HEK293 (cell line): ENCODE results near the gene MXRA8.
"Not testable (repeated sequence)": the region's sequence is repeated elsewhere in the genome, so short reads cannot be mapped to it uniquely, and the experiment has no call there.

ENCODE experiments used
- KLF10 ChIP-seq: fragments of 450-650 bp; IDR thresholded peaks from 2 replicates; pipeline ENCODE4 v1.5.1; 2018; ENCODE audit warnings: missing biosample characterization, mild to moderate bottlenecking, missing genetic modification characterization
- SALL2 ChIP-seq: fragments of 450-650 bp; formaldehyde crosslinking; IDR thresholded peaks from 2 replicates; pipeline ENCODE4 v1.5.0; 2017; ENCODE audit warnings: missing biosample characterization, mild to moderate bottlenecking, missing genetic modification characterization, borderline replicate concordance
- YY1 ChIP-seq: fragments of 450-650 bp; formaldehyde crosslinking; IDR thresholded peaks from 2 replicates; pipeline ENCODE4 v1.5.1; 2018; ENCODE audit warnings: missing biosample characterization, missing genetic modification characterization
- ZBTB11 ChIP-seq: fragments of 450-650 bp; formaldehyde crosslinking; conservative IDR thresholded peaks from 2 replicates; pipeline ENCODE4 v1.5.1; 2016; ENCODE audit warnings: low read depth, missing biosample characterization, missing genetic modification characterization
- ZBTB8A ChIP-seq: fragments of 450-650 bp; formaldehyde crosslinking; IDR thresholded peaks from 2 replicates; pipeline ENCODE4 v1.5.1; 2016; ENCODE audit warnings: missing biosample characterization, missing genetic modification characterization
- ZNF133 ChIP-seq: fragments of 450-650 bp; formaldehyde crosslinking; IDR thresholded peaks from 2 replicates; pipeline ENCODE4 v1.5.1; 2016; ENCODE audit warnings: missing biosample characterization, missing genetic modification characterization
- ZNF274 ChIP-seq, 2 experiments: fragments of 200-500 bp in 1 of 2; fragments of 450-650 bp in 1 of 2; sonication (Bioruptor generic) in 1 of 2; formaldehyde crosslinking in 1 of 2; IDR thresholded peaks; 2 replicates each; pipeline versions ENCODE4 v1.5.1 to v1.6.1; 2014 to 2016; ENCODE audit warnings: borderline replicate concordance in 1 of 2, inconsistent platforms in 1 of 2, low read length in 1 of 2, missing biosample characterization in 1 of 2, missing genetic modification characterization in 1 of 2
- ZNF629 ChIP-seq: fragments of 450-650 bp; formaldehyde crosslinking; IDR thresholded peaks from 2 replicates; pipeline ENCODE4 v1.5.1; 2017; ENCODE audit warnings: missing biosample characterization, missing genetic modification characterization
- ZSCAN30 ChIP-seq: fragments of 450-650 bp; IDR thresholded peaks from 2 replicates; pipeline ENCODE4 v1.5.1; 2018; ENCODE audit warnings: missing biosample characterization, mild to moderate bottlenecking, missing genetic modification characterization, moderate library complexity
- ZSCAN5A ChIP-seq: fragments of 450-650 bp; formaldehyde crosslinking; IDR thresholded peaks from 2 replicates; pipeline ENCODE4 v1.5.1; 2016; ENCODE audit warnings: missing biosample characterization, missing genetic modification characterization
- TF ChIP-seq, protein P1 (sequence below): fragments of 450-650 bp; formaldehyde crosslinking; IDR thresholded peaks from 2 replicates; pipeline ENCODE4 v1.5.1; 2016; ENCODE audit warnings: missing biosample characterization, missing genetic modification characterization
- TF ChIP-seq, protein P2 (sequence below): fragments of 450-650 bp; formaldehyde crosslinking; IDR thresholded peaks from 2 replicates; pipeline ENCODE4 v1.5.1; 2016; ENCODE audit warnings: missing biosample characterization, missing genetic modification characterization

- TF ChIP-seq ZNF133 (tag by site-specific recombination); SALL2 (tag by site-specific recombination); KLF10 (tag by site-specific recombination); ZBTB11 (tag by site-specific recombination); ZBTB8A (tag by site-specific recombination); ZNF629 (tag by site-specific recombination); YY1 (tag by site-specific recombination); ZSCAN30 (tag by site-specific recombination); ZNF274 (IDR thresholded peaks at IDR 0.05; ENCODE audit: low read length); ZNF274 (tag by site-specific recombination; IDR thresholded peaks at IDR 0.05; ENCODE audit: borderline replicate concordance); ZSCAN5A (tag by site-specific recombination): not testable (repeated sequence)
- TF ChIP-seq, protein P1, sequence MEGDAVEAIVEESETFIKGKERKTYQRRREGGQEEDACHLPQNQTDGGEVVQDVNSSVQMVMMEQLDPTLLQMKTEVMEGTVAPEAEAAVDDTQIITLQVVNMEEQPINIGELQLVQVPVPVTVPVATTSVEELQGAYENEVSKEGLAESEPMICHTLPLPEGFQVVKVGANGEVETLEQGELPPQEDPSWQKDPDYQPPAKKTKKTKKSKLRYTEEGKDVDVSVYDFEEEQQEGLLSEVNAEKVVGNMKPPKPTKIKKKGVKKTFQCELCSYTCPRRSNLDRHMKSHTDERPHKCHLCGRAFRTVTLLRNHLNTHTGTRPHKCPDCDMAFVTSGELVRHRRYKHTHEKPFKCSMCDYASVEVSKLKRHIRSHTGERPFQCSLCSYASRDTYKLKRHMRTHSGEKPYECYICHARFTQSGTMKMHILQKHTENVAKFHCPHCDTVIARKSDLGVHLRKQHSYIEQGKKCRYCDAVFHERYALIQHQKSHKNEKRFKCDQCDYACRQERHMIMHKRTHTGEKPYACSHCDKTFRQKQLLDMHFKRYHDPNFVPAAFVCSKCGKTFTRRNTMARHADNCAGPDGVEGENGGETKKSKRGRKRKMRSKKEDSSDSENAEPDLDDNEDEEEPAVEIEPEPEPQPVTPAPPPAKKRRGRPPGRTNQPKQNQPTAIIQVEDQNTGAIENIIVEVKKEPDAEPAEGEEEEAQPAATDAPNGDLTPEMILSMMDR (tag by site-specific recombination), result not testable (repeated sequence)
- TF ChIP-seq, protein P2, sequence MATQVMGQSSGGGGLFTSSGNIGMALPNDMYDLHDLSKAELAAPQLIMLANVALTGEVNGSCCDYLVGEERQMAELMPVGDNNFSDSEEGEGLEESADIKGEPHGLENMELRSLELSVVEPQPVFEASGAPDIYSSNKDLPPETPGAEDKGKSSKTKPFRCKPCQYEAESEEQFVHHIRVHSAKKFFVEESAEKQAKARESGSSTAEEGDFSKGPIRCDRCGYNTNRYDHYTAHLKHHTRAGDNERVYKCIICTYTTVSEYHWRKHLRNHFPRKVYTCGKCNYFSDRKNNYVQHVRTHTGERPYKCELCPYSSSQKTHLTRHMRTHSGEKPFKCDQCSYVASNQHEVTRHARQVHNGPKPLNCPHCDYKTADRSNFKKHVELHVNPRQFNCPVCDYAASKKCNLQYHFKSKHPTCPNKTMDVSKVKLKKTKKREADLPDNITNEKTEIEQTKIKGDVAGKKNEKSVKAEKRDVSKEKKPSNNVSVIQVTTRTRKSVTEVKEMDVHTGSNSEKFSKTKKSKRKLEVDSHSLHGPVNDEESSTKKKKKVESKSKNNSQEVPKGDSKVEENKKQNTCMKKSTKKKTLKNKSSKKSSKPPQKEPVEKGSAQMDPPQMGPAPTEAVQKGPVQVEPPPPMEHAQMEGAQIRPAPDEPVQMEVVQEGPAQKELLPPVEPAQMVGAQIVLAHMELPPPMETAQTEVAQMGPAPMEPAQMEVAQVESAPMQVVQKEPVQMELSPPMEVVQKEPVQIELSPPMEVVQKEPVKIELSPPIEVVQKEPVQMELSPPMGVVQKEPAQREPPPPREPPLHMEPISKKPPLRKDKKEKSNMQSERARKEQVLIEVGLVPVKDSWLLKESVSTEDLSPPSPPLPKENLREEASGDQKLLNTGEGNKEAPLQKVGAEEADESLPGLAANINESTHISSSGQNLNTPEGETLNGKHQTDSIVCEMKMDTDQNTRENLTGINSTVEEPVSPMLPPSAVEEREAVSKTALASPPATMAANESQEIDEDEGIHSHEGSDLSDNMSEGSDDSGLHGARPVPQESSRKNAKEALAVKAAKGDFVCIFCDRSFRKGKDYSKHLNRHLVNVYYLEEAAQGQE, result not testable (repeated sequence)
These were observed 44.6 kb upstream of the MXRA8 start for GRCh38 chr1:1402901-1403392.
